SK-N-SH (cell line): Measurements from ENCODE around the gene OR2C1. TPM values are rescaled to one million over a fixed set of nuclear protein-coding genes. Genes with fewer than 3 reads are reported as not detected.

Experiments
- CTCF ChIA-PET: fragments of 300-600, 350-600 bp; formaldehyde crosslinking; extraction: SDS; loops from one replicate; lab custom pipeline; 2021; lab: Yijun Ruan, JAX
- POLR2A ChIA-PET: fragments of 350-600 bp; sonication (Branson Sonifier 250); formaldehyde crosslinking; extraction: SDS; loops from one replicate; lab custom pipeline; 2020; ENCODE audit warnings: antibody characterized with exemption, inconsistent platforms; lab: Yijun Ruan, JAX
- DNase-seq: peaks from one replicate; pipeline ENCODE4 v3.0.0; 2012
- H2AFZ ChIP-seq: fragments of 200-600 bp; sonication (generic); 2 replicates; pipeline ENCODE4 v1.8.1; 2016; ENCODE audit warnings: antibody characterized with exemption, mild to moderate bottlenecking, low read depth
- H3F3A ChIP-seq: fragments of 200-600 bp; sonication (generic); replicated peaks from 2 replicates; pipeline ENCODE3; 2016; ENCODE audit warnings: antibody characterized with exemption, mild to moderate bottlenecking; ENCODE audit not compliant: insufficient read depth
- H3K27ac ChIP-seq, 2 experiments: fragments of 200-500 bp in 1 of 2; fragments of 200-600 bp in 1 of 2; sonication (Bioruptor generic) in 1 of 2; sonication (generic), shearing (Covaris generic) in 1 of 2; 2 replicates each; pipeline versions ENCODE4 v1.5.1 to v1.6.1; 2014 to 2016; ENCODE audit warnings: low read depth in 2 of 2, inconsistent platforms in 1 of 2, low read length in 1 of 2, mild to moderate bottlenecking in 1 of 2, mixed read lengths in 1 of 2
- H3K27me3 ChIP-seq: fragments of 200-600 bp; sonication (generic), shearing (Covaris generic); 2 replicates; pipeline ENCODE4 v1.6.1; 2016; ENCODE audit warnings: mixed run types; ENCODE audit not compliant: insufficient read depth
- H3K36me3 ChIP-seq, 2 experiments: fragments of 200-500 bp in 1 of 2; fragments of 200-600 bp in 1 of 2; sonication (Bioruptor generic) in 1 of 2; sonication (generic) in 1 of 2; replicated peaks in 1 of 2; 2 replicates each; pipeline versions ENCODE3 to v1.5.1; 2014 to 2016; ENCODE audit warnings: low read length in 1 of 2, mild to moderate bottlenecking in 1 of 2; ENCODE audit not compliant: insufficient read depth in 2 of 2, control insufficient read depth in 1 of 2
- H3K4me1 ChIP-seq, 2 experiments: fragments of 200-500 bp in 1 of 2; fragments of 200-600 bp in 1 of 2; sonication (Bioruptor generic) in 1 of 2; sonication (generic), shearing (Covaris generic) in 1 of 2; 2 replicates each; pipeline versions ENCODE4 v1.5.1 to v1.6.1; 2014 to 2016; ENCODE audit warnings: low read depth in 1 of 2, low read length in 1 of 2, mixed run types in 1 of 2; ENCODE audit not compliant: insufficient read depth in 2 of 2, control insufficient read depth in 1 of 2
- H3K4me2 ChIP-seq: fragments of 200-600 bp; sonication (generic), shearing (Covaris generic); 2 replicates; pipeline ENCODE4 v1.6.1; 2017; ENCODE audit warnings: mixed run types
- H3K4me3 ChIP-seq, 2 experiments: fragments of 200-500 bp in 1 of 2; fragments of 200-600 bp in 1 of 2; sonication (Bioruptor generic) in 1 of 2; sonication (generic), shearing (Covaris generic) in 1 of 2; 2 replicates each; pipeline versions ENCODE4 v1.5.1 to v1.8.1; 2014 to 2016; ENCODE audit warnings: low read depth in 2 of 2, inconsistent platforms in 1 of 2, low read length in 1 of 2, mild to moderate bottlenecking in 1 of 2, mixed read lengths in 1 of 2, moderate library complexity in 1 of 2
- H3K79me2 ChIP-seq: fragments of 200-600 bp; sonication (generic); 2 replicates; pipeline ENCODE4 v1.8.1; 2017; ENCODE audit warnings: mild to moderate bottlenecking; ENCODE audit not compliant: insufficient read depth
- H3K9ac ChIP-seq: fragments of 200-600 bp; sonication (generic); 2 replicates; pipeline ENCODE4 v1.6.1; 2017; ENCODE audit warnings: mixed run types
- H3K9me2 ChIP-seq: fragments of 200-600 bp; sonication (generic); 2 replicates; pipeline ENCODE4 v1.6.1; 2017; ENCODE audit warnings: mixed run types
- H3K9me3 ChIP-seq: fragments of 200-600 bp; sonication (generic); 2 replicates; pipeline ENCODE4 v1.6.1; 2017; ENCODE audit warnings: mixed run types, mild to moderate bottlenecking, moderate library complexity
- H4K20me1 ChIP-seq: fragments of 200-600 bp; sonication (generic); 2 replicates; pipeline ENCODE4 v1.6.1; 2017; ENCODE audit warnings: mild to moderate bottlenecking, mixed run types; ENCODE audit not compliant: insufficient read depth
- ELF1 ChIP-seq: IDR thresholded peaks from 2 replicates; pipeline ENCODE4 v1.4.0; 2012
- EZH2phosphoT487 ChIP-seq: fragments of 200-600 bp; sonication (generic); IDR thresholded peaks from 2 replicates; pipeline ENCODE4 v1.6.1; 2017; ENCODE audit warnings: low read depth, mixed run types, mild to moderate bottlenecking, antibody characterized with exemption, moderate library complexity, borderline replicate concordance
- FOXJ3 ChIP-seq: sonication (generic); formaldehyde crosslinking; IDR thresholded peaks from 2 replicates; pipeline ENCODE4 v1.5.1; 2020; ENCODE audit warnings: mild to moderate bottlenecking, missing genetic modification reagents
- FOXM1 ChIP-seq: IDR thresholded peaks from 2 replicates; pipeline ENCODE4 v1.4.0; 2012; ENCODE audit warnings: low read depth, mild to moderate bottlenecking
- GABPA ChIP-seq: IDR thresholded peaks from 2 replicates; pipeline ENCODE4 v1.4.0; 2012; ENCODE audit warnings: low read depth, mild to moderate bottlenecking
- GATA2 ChIP-seq: sonication (generic); formaldehyde crosslinking; IDR thresholded peaks from 2 replicates; pipeline ENCODE4 v1.5.0; 2020; ENCODE audit warnings: mild to moderate bottlenecking, missing genetic modification reagents
- IRF3 ChIP-seq: fragments of 150-350 bp; IDR thresholded peaks from 2 replicates; pipeline ENCODE4 v1.6.1; 2016; ENCODE audit warnings: mild to moderate bottlenecking, low read depth, low read length
- JUND ChIP-seq: IDR thresholded peaks from 2 replicates; pipeline ENCODE4 v1.4.0; 2012
- MEF2A ChIP-seq: IDR thresholded peaks from 2 replicates; pipeline ENCODE4 v1.4.0; 2012; ENCODE audit warnings: low read depth, borderline replicate concordance
- MXI1 ChIP-seq: IDR thresholded peaks from 2 replicates; pipeline ENCODE4 v1.6.1; 2012; ENCODE audit warnings: mild to moderate bottlenecking, low read depth, low read length, improper control_type of control experiment
- NFIC ChIP-seq: IDR thresholded peaks from 2 replicates; pipeline ENCODE4 v1.4.0; 2012; ENCODE audit warnings: borderline replicate concordance
- NRF1 ChIP-seq: IDR thresholded peaks from 2 replicates; pipeline ENCODE4 v1.6.1; 2012; ENCODE audit warnings: low read depth, mild to moderate bottlenecking, low read length
- RAD21 ChIP-seq: IDR thresholded peaks from 2 replicates; pipeline ENCODE4 v1.6.1; 2012; ENCODE audit warnings: mild to moderate bottlenecking, low read length
- RCOR1 ChIP-seq: fragments of 150-350 bp; IDR thresholded peaks from 2 replicates; pipeline ENCODE4 v1.6.1; 2017; ENCODE audit warnings: antibody characterized with exemption, low read length
- TCF12 ChIP-seq: IDR thresholded peaks from 2 replicates; pipeline ENCODE4 v1.4.0; 2012
- USF2 ChIP-seq: fragments of 150-350 bp; IDR thresholded peaks from 2 replicates; pipeline ENCODE4 v1.6.1; 2017; ENCODE audit warnings: antibody characterized with exemption, low read length, low read depth, borderline replicate concordance
- YY1 ChIP-seq: IDR thresholded peaks from 2 replicates; pipeline ENCODE4 v1.4.0; 2012; ENCODE audit warnings: low read depth, mild to moderate bottlenecking
- ZBTB33 ChIP-seq: IDR thresholded peaks from 2 replicates; pipeline ENCODE4 v1.4.0; 2012; ENCODE audit warnings: low read depth, borderline replicate concordance
- WGBS: methylation state at CpG from one replicate; pipeline ENCODE4 v1.1.6; 2017; ENCODE audit warnings: low lambda C conversion rate; 5-methylcytosine and 5-hydroxymethylcytosine counted together
- polyA plus RNA-seq, 3 experiments: library from polyadenylated mRNA; depleted of rRNA; stranded (reverse); fragments of >200 nt; gene quantifications; 2 replicates each; pipeline ENCODE4 v1.2.3, GENCODE V29; 2012
- TF ChIP-seq, protein P1 (sequence below): IDR thresholded peaks from 2 replicates; pipeline ENCODE4 v1.4.0; 2012; ENCODE audit warnings: low read depth
- TF ChIP-seq, protein P2 (sequence below): IDR thresholded peaks from 2 replicates; pipeline ENCODE4; 2012
- TF ChIP-seq, protein P3 (sequence below): IDR thresholded peaks from 2 replicates; pipeline ENCODE4 v1.6.1; 2012; ENCODE audit warnings: mild to moderate bottlenecking, low read depth, low read length, moderate library complexity

Gene OR2C1
- polyA plus RNA-seq, 1 of the 3 experiments (the other 2 are of a cell fraction), result not detected

GRCh38 chr16:3375680-3376079, 20.0 kb downstream of the OR2C1 start:
- CTCF ChIA-PET, result interaction anchor here (0.7 kb wide), 1 partner anchor 372 kb away, joined by 3 read pairs; no protein-coding TSS in a partner anchor
- 0 out of 2 replicates have a peak, but pooled peaks cover 3% of the 10 kb centered on the region for H3K9me3 ChIP-seq
- no peak for TF ChIP-seq EZH2phosphoT487
- no peak for TF ChIP-seq YY1
- no peak for TF ChIP-seq FOXJ3 (CRISPR knock-in tag)
- no peak for TF ChIP-seq FOXM1
- TF ChIP-seq MEF2A, result no peak
- TF ChIP-seq, protein P1, sequence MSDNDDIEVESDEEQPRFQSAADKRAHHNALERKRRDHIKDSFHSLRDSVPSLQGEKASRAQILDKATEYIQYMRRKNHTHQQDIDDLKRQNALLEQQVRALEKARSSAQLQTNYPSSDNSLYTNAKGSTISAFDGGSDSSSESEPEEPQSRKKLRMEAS, result no peak
- TF ChIP-seq NFIC, result no peak
- no peak for TF ChIP-seq NRF1
- no peak for TF ChIP-seq RCOR1
- no peak for TF ChIP-seq TCF12
- TF ChIP-seq, all 33 proteins: peak for 0
- DNase-seq, result no peak
- Histone ChIP-seq H4K20me1 (no peaks in the 10 kb centered on the region), H3K4me2 (no peak overlapping the region), H3F3A (no peaks in the 10 kb centered on the region), H3K4me1 (no peaks in the 10 kb centered on the region), H3K9me2 (no peaks in the 10 kb centered on the region), H3K79me2 (no peaks in the 10 kb centered on the region), H3K4me3 (no peak overlapping the region), H3K9ac (no peak overlapping the region), H2AFZ (no peak overlapping the region), H3K27me3 (no peaks in the 10 kb centered on the region), H3K27ac (no peak overlapping the region), H3K36me3 (peaks cover 0 to 3% of the 10 kb centered on the region in 2 experiments)
- POLR2A ChIA-PET, result no interaction called here
- 79% methylated on average over 5 of the region's 5 CpGs for WGBS

DNA sequence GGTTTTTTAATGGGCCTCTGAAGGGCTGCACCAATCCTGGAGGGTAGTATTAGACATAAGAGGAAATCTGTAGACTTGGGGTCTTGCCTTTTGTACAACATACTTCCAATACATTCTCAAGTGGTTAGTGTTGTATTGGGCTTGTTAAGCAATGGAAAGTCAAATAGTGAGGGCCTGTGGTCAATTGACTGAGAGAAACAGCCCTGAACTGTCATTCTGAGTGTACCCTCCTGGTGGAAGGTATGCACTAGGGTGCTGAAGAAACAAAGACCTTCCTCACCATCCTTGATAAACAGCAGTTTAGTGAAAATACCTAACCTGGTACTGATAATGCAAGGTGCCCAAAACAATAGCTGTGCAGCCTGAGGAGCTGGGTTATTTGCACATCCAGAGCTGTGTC, 22.2 kb downstream of the OR2C1 start:
- Histone ChIP-seq H3K36me3 (peaks cover 14 to 26% of the 10 kb centered on the region in 2 experiments), H3K4me1 (no peaks in the 10 kb centered on the region), H2AFZ (no peak overlapping the region), H3K79me2 (no peaks in the 10 kb centered on the region), H3K9me3 (peaks cover 16% of the 10 kb centered on the region; the same call in 1 of the 2 replicates), H3K9ac (no peak overlapping the region), H3K4me3 (no peak overlapping the region), H4K20me1 (no peaks in the 10 kb centered on the region), H3K27ac (no peak overlapping the region), H3F3A (no peaks in the 10 kb centered on the region), H3K9me2 (no peaks in the 10 kb centered on the region), H3K4me2 (no peak overlapping the region), H3K27me3 (no peaks in the 10 kb centered on the region)
- CTCF ChIA-PET, result interaction anchor here (0.7 kb wide), 1 partner anchor 23 kb away, joined by 3 read pairs; the partner anchor contains the start of genes ZNF174 and ZSCAN32
- POLR2A ChIA-PET, result no interaction called here
- no peak for DNase-seq
- TF ChIP-seq TCF12 (no peak), RAD21 (no peak), USF2 (no peak), MXI1 (no peak), ELF1 (no peak), GABPA (no peak), JUND (no peak), GATA2 (CRISPR knock-in tag) (no peak), ZBTB33 (no peak), NFIC (no peak), NRF1 (no peak), IRF3 (no peak)
- TF ChIP-seq, protein P2, sequence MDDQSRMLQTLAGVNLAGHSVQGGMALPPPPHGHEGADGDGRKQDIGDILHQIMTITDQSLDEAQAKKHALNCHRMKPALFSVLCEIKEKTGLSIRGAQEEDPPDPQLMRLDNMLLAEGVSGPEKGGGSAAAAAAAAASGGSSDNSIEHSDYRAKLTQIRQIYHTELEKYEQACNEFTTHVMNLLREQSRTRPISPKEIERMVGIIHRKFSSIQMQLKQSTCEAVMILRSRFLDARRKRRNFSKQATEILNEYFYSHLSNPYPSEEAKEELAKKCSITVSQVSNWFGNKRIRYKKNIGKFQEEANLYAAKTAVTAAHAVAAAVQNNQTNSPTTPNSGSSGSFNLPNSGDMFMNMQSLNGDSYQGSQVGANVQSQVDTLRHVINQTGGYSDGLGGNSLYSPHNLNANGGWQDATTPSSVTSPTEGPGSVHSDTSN, result no peak
- TF ChIP-seq, protein P3, sequence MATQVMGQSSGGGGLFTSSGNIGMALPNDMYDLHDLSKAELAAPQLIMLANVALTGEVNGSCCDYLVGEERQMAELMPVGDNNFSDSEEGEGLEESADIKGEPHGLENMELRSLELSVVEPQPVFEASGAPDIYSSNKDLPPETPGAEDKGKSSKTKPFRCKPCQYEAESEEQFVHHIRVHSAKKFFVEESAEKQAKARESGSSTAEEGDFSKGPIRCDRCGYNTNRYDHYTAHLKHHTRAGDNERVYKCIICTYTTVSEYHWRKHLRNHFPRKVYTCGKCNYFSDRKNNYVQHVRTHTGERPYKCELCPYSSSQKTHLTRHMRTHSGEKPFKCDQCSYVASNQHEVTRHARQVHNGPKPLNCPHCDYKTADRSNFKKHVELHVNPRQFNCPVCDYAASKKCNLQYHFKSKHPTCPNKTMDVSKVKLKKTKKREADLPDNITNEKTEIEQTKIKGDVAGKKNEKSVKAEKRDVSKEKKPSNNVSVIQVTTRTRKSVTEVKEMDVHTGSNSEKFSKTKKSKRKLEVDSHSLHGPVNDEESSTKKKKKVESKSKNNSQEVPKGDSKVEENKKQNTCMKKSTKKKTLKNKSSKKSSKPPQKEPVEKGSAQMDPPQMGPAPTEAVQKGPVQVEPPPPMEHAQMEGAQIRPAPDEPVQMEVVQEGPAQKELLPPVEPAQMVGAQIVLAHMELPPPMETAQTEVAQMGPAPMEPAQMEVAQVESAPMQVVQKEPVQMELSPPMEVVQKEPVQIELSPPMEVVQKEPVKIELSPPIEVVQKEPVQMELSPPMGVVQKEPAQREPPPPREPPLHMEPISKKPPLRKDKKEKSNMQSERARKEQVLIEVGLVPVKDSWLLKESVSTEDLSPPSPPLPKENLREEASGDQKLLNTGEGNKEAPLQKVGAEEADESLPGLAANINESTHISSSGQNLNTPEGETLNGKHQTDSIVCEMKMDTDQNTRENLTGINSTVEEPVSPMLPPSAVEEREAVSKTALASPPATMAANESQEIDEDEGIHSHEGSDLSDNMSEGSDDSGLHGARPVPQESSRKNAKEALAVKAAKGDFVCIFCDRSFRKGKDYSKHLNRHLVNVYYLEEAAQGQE, result no peak
